IPS-18a (cell line): Measurements from ENCODE around the gene SRSF5.
"Not testable (repeated sequence)": the region's sequence is repeated elsewhere in the genome, so short reads cannot be mapped to it uniquely, and the experiment has no call there.

ENCODE experiments used
- H3K27ac ChIP-seq: one replicate; pipeline ENCODE4 v1.5.1; 2013; ENCODE audit warnings: low read length
- H3K27me3 ChIP-seq: one replicate; pipeline ENCODE4 v1.6.1; 2013; ENCODE audit warnings: mild to moderate bottlenecking, low read length; ENCODE audit not compliant: control insufficient read depth, insufficient read depth
- H3K36me3 ChIP-seq: one replicate; pipeline ENCODE4 v1.6.1; 2013; ENCODE audit warnings: low read depth, low read length; ENCODE audit not compliant: control insufficient read depth
- H3K4me1 ChIP-seq: one replicate; pipeline ENCODE4 v1.6.1; 2013; ENCODE audit warnings: low read depth, low read length; ENCODE audit not compliant: control insufficient read depth
- H3K4me3 ChIP-seq: one replicate; pipeline ENCODE4 v1.5.1; 2013; ENCODE audit warnings: low read length
- H3K9ac ChIP-seq: one replicate; pipeline ENCODE4 v1.6.1; 2013; ENCODE audit warnings: mild to moderate bottlenecking, low read length, moderate library complexity
- H3K9me3 ChIP-seq: one replicate; pipeline ENCODE4 v1.6.1; 2013; ENCODE audit warnings: low read depth, low read length; ENCODE audit not compliant: control insufficient read depth

Gene SRSF5

DNA sequence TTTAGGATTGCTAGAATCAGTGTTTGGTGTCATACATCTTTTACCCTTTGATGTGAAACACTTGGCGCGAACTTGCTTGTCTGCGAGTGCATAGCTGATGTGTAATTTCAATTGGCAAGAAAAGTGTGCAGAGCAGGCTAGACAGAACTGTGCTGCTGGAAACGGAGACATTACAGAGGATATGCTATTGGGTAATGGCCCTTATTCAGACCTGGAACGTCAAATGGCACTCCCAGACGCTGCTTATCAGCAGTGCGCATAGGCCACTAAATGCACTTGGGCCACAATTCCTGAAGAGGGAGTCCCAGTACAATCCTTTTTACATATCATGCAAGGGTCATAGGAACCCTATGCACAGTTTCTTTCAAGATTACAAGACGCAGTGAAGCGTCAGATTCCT is 45.8 kb downstream of the SRSF5 start:
- no peak overlapping the region for H3K4me3 ChIP-seq
- no peak overlapping the region for H3K27ac ChIP-seq
- H3K4me1 ChIP-seq, result no peaks in the 10 kb centered on the region
- H3K9ac ChIP-seq, result no peak overlapping the region
- H3K36me3 ChIP-seq, result no peaks in the 10 kb centered on the region
- no peaks in the 10 kb centered on the region for H3K9me3 ChIP-seq
- no peaks in the 10 kb centered on the region for H3K27me3 ChIP-seq

GRCh38 chr14:69813346-69813745 is 46.4 kb downstream of the SRSF5 start:
- not testable (repeated sequence) for H3K4me1 ChIP-seq, H3K4me3 ChIP-seq, H3K9me3 ChIP-seq, H3K27ac ChIP-seq, H3K27me3 ChIP-seq, H3K36me3 ChIP-seq, H3K9ac ChIP-seq

DNA sequence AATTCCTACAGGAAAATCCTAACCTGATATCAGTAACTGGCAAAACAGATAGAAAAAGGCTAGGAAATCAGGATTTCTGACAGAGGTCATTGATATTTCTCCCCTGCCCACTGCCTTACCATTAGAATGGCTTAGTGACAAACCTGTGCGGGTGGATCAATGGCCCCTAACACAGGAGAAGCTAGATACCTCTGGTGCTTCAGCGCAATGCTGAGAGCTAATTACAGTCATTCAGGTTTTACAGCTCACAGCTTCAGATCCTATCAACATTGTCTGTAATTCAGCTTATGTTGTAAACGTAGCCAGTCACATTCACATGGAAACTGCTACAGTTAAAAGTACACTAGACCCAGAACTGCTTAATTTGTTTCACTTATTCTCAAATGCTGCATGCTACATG is 47.5 kb downstream of the SRSF5 start:
- H3K9ac ChIP-seq, result no peak overlapping the region
- H3K36me3 ChIP-seq, result no peaks in the 10 kb centered on the region
- no peak overlapping the region for H3K4me3 ChIP-seq
- no peak overlapping the region for H3K27ac ChIP-seq
- H3K4me1 ChIP-seq, result peaks cover 4% of the 10 kb centered on the region
- H3K27me3 ChIP-seq, result no peaks in the 10 kb centered on the region
- H3K9me3 ChIP-seq, result no peaks in the 10 kb centered on the region

GRCh38 chr14:69815556-69815955 is 48.6 kb downstream of the SRSF5 start:
- no peak overlapping the region for H3K9ac ChIP-seq
- peaks cover 4% of the 10 kb centered on the region for H3K4me1 ChIP-seq
- H3K36me3 ChIP-seq, result no peaks in the 10 kb centered on the region
- no peaks in the 10 kb centered on the region for H3K27me3 ChIP-seq
- H3K4me3 ChIP-seq, result no peak overlapping the region
- H3K9me3 ChIP-seq, result no peaks in the 10 kb centered on the region
- H3K27ac ChIP-seq, result no peak overlapping the region

DNA sequence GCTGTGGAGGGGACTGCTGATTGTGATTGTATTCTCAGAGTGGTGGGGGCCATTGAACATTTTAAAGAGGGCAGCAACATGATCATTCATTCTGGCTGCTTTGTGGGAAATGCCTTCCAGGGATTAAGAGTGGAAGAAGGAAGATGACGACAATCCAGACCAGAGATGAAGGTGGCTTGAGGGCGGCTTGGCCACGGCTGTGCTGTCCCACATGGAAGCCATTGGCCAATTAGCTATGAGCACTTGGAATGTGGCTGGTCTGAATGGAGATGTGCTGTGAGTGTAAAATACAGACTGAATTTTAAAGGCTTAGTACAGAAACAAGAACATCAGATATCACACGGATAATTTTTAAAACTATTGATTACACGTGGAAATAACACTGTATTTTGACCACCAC is 49.3 kb downstream of the SRSF5 start:
- Histone ChIP-seq H3K4me1 (peaks cover 4% of the 10 kb centered on the region), H3K9me3 (no peaks in the 10 kb centered on the region), H3K4me3 (no peak overlapping the region), H3K36me3 (no peaks in the 10 kb centered on the region), H3K9ac (no peak overlapping the region), H3K27me3 (no peaks in the 10 kb centered on the region), H3K27ac (no peak overlapping the region)

- Histone ChIP-seq H3K4me1 (peaks cover 4% of the 10 kb centered on the region), H3K36me3 (no peaks in the 10 kb centered on the region), H3K27me3 (no peaks in the 10 kb centered on the region), H3K27ac (no peak overlapping the region), H3K4me3 (no peak overlapping the region), H3K9me3 (no peaks in the 10 kb centered on the region), H3K9ac (no peak overlapping the region)
These were observed 51.8 kb downstream of the SRSF5 start for GRCh38 chr14:69818758-69819191.

- Histone ChIP-seq H3K36me3 (no peaks in the 10 kb centered on the region), H3K9ac (no peak overlapping the region), H3K4me1 (peaks cover 4% of the 10 kb centered on the region), H3K4me3 (no peak overlapping the region), H3K27ac (no peak overlapping the region), H3K9me3 (no peaks in the 10 kb centered on the region), H3K27me3 (no peaks in the 10 kb centered on the region)
These were observed 52.7 kb downstream of the SRSF5 start for GRCh38 chr14:69819607-69820006.

DNA sequence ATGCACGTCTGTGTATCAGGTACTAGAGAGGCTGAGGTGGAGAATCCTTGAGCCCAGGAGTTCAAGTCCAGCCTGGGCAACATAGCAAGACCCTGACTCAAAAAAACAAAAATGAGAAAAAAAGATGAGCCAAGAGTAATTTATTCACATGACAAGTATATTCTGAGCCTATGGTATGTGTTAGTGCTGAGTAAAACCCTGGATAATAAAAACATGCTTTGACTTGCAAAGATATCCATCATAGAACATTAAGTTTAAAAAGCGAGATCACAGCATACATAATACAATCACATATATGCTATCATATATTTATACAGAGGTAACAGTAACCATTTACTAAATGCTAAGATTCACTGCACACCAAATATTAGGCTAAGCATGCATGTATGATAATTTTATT is 54.0 kb downstream of the SRSF5 start:
- H3K4me3 ChIP-seq, result no peak overlapping the region
- H3K4me1 ChIP-seq, result peaks cover 4% of the 10 kb centered on the region
- H3K36me3 ChIP-seq, result no peaks in the 10 kb centered on the region
- no peaks in the 10 kb centered on the region for H3K9me3 ChIP-seq
- no peak overlapping the region for H3K27ac ChIP-seq
- H3K27me3 ChIP-seq, result no peaks in the 10 kb centered on the region
- no peak overlapping the region for H3K9ac ChIP-seq
